Astrocyte of the spinal cord (primary cell): ENCODE measurements around the gene PAQR5.

ENCODE experiments used
- DNase-seq: peaks from one replicate; pipeline ENCODE4 v3.0.0; 2011; ENCODE audit warnings: low read depth, low spot score
- H3K4me3 ChIP-seq: 2 replicates; pipeline ENCODE4 v1.5.1; 2011; ENCODE audit warnings: low read depth, mild to moderate bottlenecking, low read length, moderate library complexity
- in situ Hi-C: cut with HindIII; loops from 2 replicates; pipeline ENCODE4 v1.10.0; 2017; ENCODE audit warnings: low sequenced_read_pairs
- TF ChIP-seq, protein P1 (sequence below): IDR thresholded peaks from 2 replicates; pipeline ENCODE4 v1.5.1; 2012; ENCODE audit warnings: low read depth, mild to moderate bottlenecking, low read length, inconsistent platforms

The PAQR5 gene, protein sequence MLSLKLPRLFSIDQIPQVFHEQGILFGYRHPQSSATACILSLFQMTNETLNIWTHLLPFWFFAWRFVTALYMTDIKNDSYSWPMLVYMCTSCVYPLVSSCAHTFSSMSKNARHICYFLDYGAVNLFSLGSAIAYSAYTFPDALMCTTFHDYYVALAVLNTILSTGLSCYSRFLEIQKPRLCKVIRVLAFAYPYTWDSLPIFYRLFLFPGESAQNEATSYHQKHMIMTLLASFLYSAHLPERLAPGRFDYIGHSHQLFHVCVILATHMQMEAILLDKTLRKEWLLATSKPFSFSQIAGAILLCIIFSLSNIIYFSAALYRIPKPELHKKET

DNA sequence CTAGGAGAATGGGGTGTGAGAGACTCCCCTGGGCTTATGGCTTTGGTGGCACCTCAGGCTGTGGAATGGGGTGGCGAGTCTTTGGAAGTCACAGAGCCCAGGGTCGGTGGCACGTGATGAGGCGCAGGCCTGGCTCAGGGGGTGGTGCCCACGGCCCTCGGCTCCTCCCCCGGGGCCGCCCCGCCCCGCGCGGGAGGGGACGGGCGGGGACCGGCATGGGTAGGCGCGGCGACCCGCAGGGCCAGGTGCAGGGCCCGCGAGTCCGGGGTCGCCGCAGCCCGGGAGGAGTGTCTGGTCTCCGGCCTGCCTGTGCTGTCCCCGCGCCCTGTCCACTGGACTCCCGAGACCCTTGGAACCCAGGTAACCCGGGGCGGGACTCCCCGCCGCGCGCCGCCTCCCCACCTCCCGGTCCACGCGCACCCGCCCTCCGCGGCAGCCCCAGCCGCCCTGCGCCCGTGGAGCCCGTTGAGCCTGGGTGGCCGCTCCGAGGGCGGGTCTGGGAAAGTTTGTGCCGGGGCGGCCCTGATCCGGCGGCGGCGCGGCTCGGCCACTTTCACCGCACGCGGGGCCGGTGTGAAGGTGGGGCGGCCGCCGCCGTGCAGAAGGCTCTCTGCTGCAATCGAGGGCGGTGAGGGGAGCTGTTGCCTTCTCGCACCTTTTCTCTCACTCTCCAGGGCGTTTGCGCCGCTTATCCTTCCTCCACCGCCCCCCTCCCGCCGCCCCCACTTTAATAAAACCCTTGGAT is at the start of gene PAQR5:
Gene PAQR5, plus strand, starts transcription at position 216 of the 745 bp plus-strand sequence. CDS start 61,169 bp downstream, outside the sequence.
- DNase-seq: no peak
- in situ Hi-C loops: no loop called here
- peak within 1 kb of the TSS; percentile 35 for H3K4me3 ChIP-seq
- TF ChIP-seq, protein P1, sequence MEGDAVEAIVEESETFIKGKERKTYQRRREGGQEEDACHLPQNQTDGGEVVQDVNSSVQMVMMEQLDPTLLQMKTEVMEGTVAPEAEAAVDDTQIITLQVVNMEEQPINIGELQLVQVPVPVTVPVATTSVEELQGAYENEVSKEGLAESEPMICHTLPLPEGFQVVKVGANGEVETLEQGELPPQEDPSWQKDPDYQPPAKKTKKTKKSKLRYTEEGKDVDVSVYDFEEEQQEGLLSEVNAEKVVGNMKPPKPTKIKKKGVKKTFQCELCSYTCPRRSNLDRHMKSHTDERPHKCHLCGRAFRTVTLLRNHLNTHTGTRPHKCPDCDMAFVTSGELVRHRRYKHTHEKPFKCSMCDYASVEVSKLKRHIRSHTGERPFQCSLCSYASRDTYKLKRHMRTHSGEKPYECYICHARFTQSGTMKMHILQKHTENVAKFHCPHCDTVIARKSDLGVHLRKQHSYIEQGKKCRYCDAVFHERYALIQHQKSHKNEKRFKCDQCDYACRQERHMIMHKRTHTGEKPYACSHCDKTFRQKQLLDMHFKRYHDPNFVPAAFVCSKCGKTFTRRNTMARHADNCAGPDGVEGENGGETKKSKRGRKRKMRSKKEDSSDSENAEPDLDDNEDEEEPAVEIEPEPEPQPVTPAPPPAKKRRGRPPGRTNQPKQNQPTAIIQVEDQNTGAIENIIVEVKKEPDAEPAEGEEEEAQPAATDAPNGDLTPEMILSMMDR: no peak

DNA sequence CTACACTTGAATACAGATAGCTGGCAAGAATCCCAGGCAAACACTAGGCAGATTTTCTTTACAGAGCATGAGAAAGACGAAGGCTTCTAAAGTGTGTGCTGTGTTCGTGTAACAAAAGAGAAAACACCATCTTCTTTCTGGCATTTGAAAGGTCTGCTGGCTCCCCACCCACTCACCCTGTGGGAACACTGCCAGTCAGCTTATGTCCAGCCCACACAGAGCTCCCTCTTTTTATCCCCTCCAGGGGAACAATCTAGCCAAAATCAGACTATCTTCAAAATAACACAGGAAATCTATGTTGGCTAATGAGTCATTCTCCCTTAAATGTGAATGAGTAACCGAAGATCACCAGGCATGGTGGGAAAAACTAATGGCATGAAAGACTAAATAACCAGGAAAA is 45.6 kb upstream of the PAQR5 start:
- TF ChIP-seq, protein P1: no peak
- in situ Hi-C loops: no loop called here
- H3K4me3 ChIP-seq: no peak overlapping the region
- peak; percentile 89 for DNase-seq

DNA sequence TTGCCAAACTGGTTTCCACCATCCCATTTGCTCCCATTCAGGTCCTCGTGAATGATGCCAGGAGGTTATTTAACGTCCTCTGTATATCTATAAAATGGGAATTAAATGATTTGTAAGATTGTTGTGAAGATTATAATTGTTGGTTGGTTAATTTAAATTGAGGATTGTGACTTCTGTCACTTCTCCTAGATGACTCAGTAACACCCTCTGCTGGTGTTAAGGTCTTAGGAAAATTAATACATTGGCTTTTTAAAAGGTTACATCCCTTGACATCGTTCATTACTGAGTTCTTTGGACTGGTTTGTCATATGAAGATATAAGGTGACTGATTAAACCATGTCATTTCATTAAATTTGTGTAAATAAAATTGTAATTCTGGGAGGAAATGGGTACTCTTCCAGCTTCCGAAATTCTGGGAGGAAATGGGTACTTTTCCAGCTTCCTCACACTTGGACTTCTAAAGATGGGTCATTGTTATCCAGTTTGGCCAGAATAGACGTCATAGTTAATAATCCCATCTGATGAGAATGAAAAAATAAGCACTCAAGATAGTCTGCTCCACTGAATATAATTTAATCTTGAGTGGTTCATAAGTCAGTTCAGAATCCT is 33.3 kb upstream of the PAQR5 start:
- TF ChIP-seq, protein P1: peak; percentile 54
- no peak overlapping the region for H3K4me3 ChIP-seq
- DNase-seq: peak; percentile 36
- in situ Hi-C loops: no loop called here

DNA sequence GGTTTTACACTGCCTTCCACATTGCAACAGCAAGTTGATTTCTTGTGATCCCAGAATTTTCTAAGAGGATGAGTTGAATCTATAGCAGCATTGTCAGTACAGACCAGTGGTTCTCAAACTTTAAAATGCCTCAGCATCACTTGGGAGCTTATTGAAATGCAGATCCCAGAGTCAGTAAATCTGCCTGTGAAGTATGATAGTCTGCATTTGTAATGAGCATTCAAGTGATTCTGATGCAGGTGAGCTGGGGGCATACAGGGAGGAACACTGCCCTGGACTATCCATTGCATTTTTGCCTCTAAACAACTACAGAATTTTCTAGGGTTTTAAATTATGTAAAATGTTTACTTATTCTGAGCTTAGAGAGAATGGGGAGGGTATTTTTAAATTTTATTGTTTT is 27.5 kb upstream of the PAQR5 start:
- in situ Hi-C loops: no loop called here
- DNase-seq: no peak

DNA sequence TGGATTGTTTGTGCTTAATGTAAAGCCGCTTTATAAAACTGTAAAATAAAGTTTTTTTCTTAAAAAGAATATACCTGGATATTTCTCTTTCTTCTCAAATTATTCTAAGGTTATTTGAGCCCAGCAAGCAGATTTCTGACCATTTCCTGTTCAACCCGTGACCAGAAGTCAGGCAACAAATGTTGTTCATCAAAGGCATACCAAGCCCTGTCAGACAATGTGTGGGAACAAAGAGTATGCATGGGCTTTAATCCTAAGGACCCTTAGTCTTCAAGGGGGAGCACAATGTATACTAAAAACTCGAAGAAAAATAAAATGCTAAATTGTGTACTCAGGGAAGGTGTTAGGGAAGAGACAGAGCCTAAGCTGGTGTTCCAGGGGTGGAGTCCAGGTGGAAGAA is 26.6 kb upstream of the PAQR5 start:
- in situ Hi-C loops: no loop called here
- H3K4me3 ChIP-seq: no peak overlapping the region
- no peak for DNase-seq
- TF ChIP-seq, protein P1: no peak

More for the DNA sequence above, 27.5 kb upstream of the PAQR5 start:
- TF ChIP-seq, protein P1: no peak
- H3K4me3 ChIP-seq: no peak overlapping the region

DNA sequence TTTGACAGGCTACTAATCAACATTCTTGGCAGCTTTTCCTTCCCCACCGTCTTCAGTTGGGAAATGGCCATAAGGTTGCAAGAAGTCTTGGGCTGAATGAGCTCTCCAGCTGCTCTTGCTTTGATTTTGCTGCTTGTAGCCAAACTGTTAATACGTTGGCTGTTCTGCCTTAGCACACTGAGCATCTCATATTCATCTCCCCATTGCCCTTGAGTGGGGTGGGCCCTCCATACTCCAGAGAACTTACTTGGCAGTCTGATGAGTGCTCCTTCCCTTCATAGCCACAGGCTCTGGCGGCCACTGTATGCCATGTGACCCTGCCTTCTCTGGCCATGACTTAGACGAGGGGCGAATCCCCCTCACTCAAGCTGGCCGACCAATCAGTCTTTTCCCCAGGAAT is 25.8 kb upstream of the PAQR5 start:
- TF ChIP-seq, protein P1: no peak
- DNase-seq: no peak
- in situ Hi-C loops: no loop called here
- no peak overlapping the region for H3K4me3 ChIP-seq
